OCI-LY7 (cell line): Measurements from ENCODE around the gene ARHGEF4. TPM values are rescaled to one million over a fixed set of nuclear protein-coding genes. Genes with fewer than 3 reads are reported as not detected.

Source experiments
- BruUV-seq: library from RNA; stranded (reverse); fragments of 400-500 nt; replicated peaks from 2 replicates; lab custom pipeline; 2021; lab: Mats Ljungman, UMichigan
- CTCF ChIA-PET: fragments of 300-600 bp; sonication (Branson Sonifier 250); formaldehyde crosslinking; loops from one replicate; lab custom pipeline; 2022; ENCODE audit warnings: antibody characterized with exemption; ENCODE audit not compliant: unreplicated experiment; lab: Charles Lee
- POLR2A ChIA-PET: fragments of 300-600 bp; sonication (Branson Sonifier 250); formaldehyde crosslinking; loops from one replicate; lab custom pipeline; 2022; ENCODE audit warnings: antibody characterized with exemption; lab: Charles Lee
- DNase-seq: peaks from one replicate; pipeline ENCODE4 v3.0.0-alpha.2; 2015; ENCODE audit warnings: low spot score
- H2AFZ ChIP-seq: fragments of 200-600 bp; sonication (generic), shearing (Covaris generic); 2 replicates; pipeline ENCODE4 v1.6.1; 2014; ENCODE audit warnings: mild to moderate bottlenecking, antibody characterized with exemption, low read length, moderate library complexity
- H3K27ac ChIP-seq: fragments of 200-600 bp; sonication (generic); 2 replicates; pipeline ENCODE4 v1.5.1; 2014; ENCODE audit warnings: mixed run types, low read depth, mild to moderate bottlenecking, moderate library complexity, low read length, inconsistent platforms; ENCODE audit not compliant: poor library complexity, severe bottlenecking
- H3K36me3 ChIP-seq: fragments of 200-600 bp; sonication (generic); 2 replicates; pipeline ENCODE4 v1.6.1; 2014; ENCODE audit warnings: mild to moderate bottlenecking, antibody characterized with exemption, low read length, moderate library complexity, mixed read lengths; ENCODE audit not compliant: insufficient read depth
- H3K4me1 ChIP-seq: fragments of 200-600 bp; sonication (generic); 2 replicates; pipeline ENCODE4 v1.5.1; 2014; ENCODE audit warnings: mild to moderate bottlenecking, low read length; ENCODE audit not compliant: insufficient read depth, poor library complexity, severe bottlenecking
- H3K4me2 ChIP-seq: fragments of 200-600 bp; sonication (generic); 2 replicates; pipeline ENCODE4 v1.6.1; 2014; ENCODE audit warnings: mild to moderate bottlenecking, low read length
- H3K4me3 ChIP-seq: fragments of 200-600 bp; sonication (generic); 2 replicates; pipeline ENCODE4 v1.5.1; 2014; ENCODE audit warnings: mild to moderate bottlenecking, low read depth, low read length; ENCODE audit not compliant: poor library complexity, severe bottlenecking
- H3K79me2 ChIP-seq: fragments of 200-600 bp; sonication (generic); 2 replicates; pipeline ENCODE4 v1.6.1; 2016; ENCODE audit warnings: low read depth, mild to moderate bottlenecking, low read length, moderate library complexity, mixed read lengths; ENCODE audit not compliant: insufficient read depth
- H3K9me2 ChIP-seq: fragments of 200-600 bp; sonication (generic); 2 replicates; pipeline ENCODE4 v1.6.1; 2016; ENCODE audit warnings: mild to moderate bottlenecking, low read length, mixed read lengths; ENCODE audit not compliant: insufficient read depth
- H3K9me3 ChIP-seq: fragments of 200-600 bp; sonication (generic); 2 replicates; pipeline ENCODE4 v1.6.1; 2014; ENCODE audit warnings: mild to moderate bottlenecking, mixed run types, low read length, mixed read lengths
- H4K20me1 ChIP-seq: fragments of 200-600 bp; sonication (generic); 2 replicates; pipeline ENCODE4 v1.6.1; 2014; ENCODE audit warnings: mild to moderate bottlenecking, antibody characterized with exemption, low read length, moderate library complexity, mixed read lengths; ENCODE audit not compliant: insufficient read depth
- EZH2phosphoT487 ChIP-seq: fragments of 200-600 bp; sonication (generic); IDR thresholded peaks from 2 replicates; pipeline ENCODE4 v1.6.1; 2018; ENCODE audit warnings: low read depth, borderline replicate concordance, mild to moderate bottlenecking, mixed run types, antibody characterized with exemption, low read length, moderate library complexity, mixed read lengths
- intact Hi-C: fragments of 100-400 bp; cut with micrococcal nuclease; formaldehyde crosslinking; loops from one replicate; pipeline ENCODE4 v1.10.0; 2022; ENCODE audit not compliant: unreplicated experiment
- total RNA-seq, 2 experiments: library from RNA; depleted of rRNA in 1 of 2; stranded (reverse); fragments of >200 nt in 1 of 2; shearing (Covaris generic) in 1 of 2; gene quantifications; 2 replicates each; pipeline ENCODE4 v1.2.3, GENCODE V29; 2014 to 2022
- TF ChIP-seq, protein P1 (sequence below): fragments of 200-600 bp; sonication (generic); conservative IDR thresholded peaks from 2 replicates; pipeline ENCODE4 v1.5.1; 2014; ENCODE audit warnings: mild to moderate bottlenecking, antibody characterized with exemption, low read length, moderate library complexity, mixed read lengths

ARHGEF4 gene
- total RNA-seq, 2 experiments from 2014 or later = 1.1 to 1.7 TPM

- H3K36me3 ChIP-seq = peaks cover 64% of the 10 kb centered on the region
- peaks cover 18% of the 10 kb centered on the region for H3K4me1 ChIP-seq
- CTCF ChIA-PET = no interaction called here
- no peaks in the 10 kb centered on the region for H3K79me2 ChIP-seq
- H3K9me3 ChIP-seq = no peaks in the 10 kb centered on the region
- no peak for DNase-seq
- no TSS peak for BruUV-seq
- H4K20me1 ChIP-seq = peaks cover 7% of the 10 kb centered on the region; the same call in 1 of the 2 replicates
- H3K4me3 ChIP-seq = no peak overlapping the region
- intact Hi-C loops = no loop called here
- no peak overlapping the region for H3K4me2 ChIP-seq
- no peaks in the 10 kb centered on the region for H3K9me2 ChIP-seq
- no peak overlapping the region for H2AFZ ChIP-seq
- H3K27ac ChIP-seq = no peak overlapping the region
- POLR2A ChIA-PET = no interaction called here
- TF ChIP-seq, protein P1, sequence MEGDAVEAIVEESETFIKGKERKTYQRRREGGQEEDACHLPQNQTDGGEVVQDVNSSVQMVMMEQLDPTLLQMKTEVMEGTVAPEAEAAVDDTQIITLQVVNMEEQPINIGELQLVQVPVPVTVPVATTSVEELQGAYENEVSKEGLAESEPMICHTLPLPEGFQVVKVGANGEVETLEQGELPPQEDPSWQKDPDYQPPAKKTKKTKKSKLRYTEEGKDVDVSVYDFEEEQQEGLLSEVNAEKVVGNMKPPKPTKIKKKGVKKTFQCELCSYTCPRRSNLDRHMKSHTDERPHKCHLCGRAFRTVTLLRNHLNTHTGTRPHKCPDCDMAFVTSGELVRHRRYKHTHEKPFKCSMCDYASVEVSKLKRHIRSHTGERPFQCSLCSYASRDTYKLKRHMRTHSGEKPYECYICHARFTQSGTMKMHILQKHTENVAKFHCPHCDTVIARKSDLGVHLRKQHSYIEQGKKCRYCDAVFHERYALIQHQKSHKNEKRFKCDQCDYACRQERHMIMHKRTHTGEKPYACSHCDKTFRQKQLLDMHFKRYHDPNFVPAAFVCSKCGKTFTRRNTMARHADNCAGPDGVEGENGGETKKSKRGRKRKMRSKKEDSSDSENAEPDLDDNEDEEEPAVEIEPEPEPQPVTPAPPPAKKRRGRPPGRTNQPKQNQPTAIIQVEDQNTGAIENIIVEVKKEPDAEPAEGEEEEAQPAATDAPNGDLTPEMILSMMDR = no peak
- no peak for TF ChIP-seq EZH2phosphoT487
Observed at GRCh38 chr2:131047920-131048560, 211.3 kb downstream of the ARHGEF4 start.

DNA sequence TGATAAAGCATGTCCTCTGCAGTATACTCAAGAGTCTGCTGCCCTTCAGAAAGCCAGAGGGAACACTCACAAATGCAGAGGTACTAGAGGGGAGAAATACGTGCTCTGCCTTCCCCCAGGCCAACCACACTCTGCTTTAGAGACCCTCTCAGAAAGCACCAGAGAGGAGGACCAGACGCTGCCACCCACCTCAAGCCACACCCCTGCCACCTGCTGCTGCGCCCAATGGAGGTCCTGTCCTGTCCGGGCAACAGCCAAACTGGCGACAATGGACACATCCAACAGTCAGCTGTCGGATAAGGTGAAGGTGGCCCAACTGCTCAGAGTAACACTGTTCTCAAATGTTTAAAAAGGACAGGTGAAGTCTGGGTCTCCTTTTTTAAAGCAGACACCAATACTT lies 211.9 kb downstream of the ARHGEF4 start:
- no peak overlapping the region for H3K4me3 ChIP-seq
- no peak for DNase-seq
- no peaks in the 10 kb centered on the region for H3K9me2 ChIP-seq
- no peak overlapping the region for H3K4me2 ChIP-seq
- no peaks in the 10 kb centered on the region for H3K79me2 ChIP-seq
- TF ChIP-seq, protein P1 = no peak
- TF ChIP-seq EZH2phosphoT487 = no peak
- ChIA-PET POLR2A (no interaction called here), CTCF (no interaction called here)
- no peak overlapping the region for H2AFZ ChIP-seq
- H3K27ac ChIP-seq = no peak overlapping the region
- intact Hi-C loops = no loop called here
- H3K9me3 ChIP-seq = no peaks in the 10 kb centered on the region
- BruUV-seq = no TSS peak
- H4K20me1 ChIP-seq = peaks cover 7% of the 10 kb centered on the region; the same call in 1 of the 2 replicates
- H3K36me3 ChIP-seq = peaks cover 70% of the 10 kb centered on the region
- peaks cover 18% of the 10 kb centered on the region for H3K4me1 ChIP-seq

GRCh38 chr2:131049150-131049718 lies 212.5 kb downstream of the ARHGEF4 start:
- peaks cover 74% of the 10 kb centered on the region for H3K36me3 ChIP-seq

More at GRCh38 chr2:131049150-131049718, 212.5 kb downstream of the ARHGEF4 start:
- ChIA-PET POLR2A (no interaction called here), CTCF (no interaction called here)
- H3K79me2 ChIP-seq = no peaks in the 10 kb centered on the region
- peak; percentile 14 for DNase-seq
- H3K9me3 ChIP-seq = no peaks in the 10 kb centered on the region
- H3K4me1 ChIP-seq = peaks cover 18% of the 10 kb centered on the region
- peaks cover 7% of the 10 kb centered on the region; the same call in 1 of the 2 replicates for H4K20me1 ChIP-seq
- 0 out of 2 replicates have a peak overlapping the region, but pooled peaks have one; percentile 11 for H3K4me2 ChIP-seq
- no peak overlapping the region for H2AFZ ChIP-seq
- no peak overlapping the region for H3K27ac ChIP-seq
- no peaks in the 10 kb centered on the region for H3K9me2 ChIP-seq
- no TSS peak for BruUV-seq
- no peak overlapping the region for H3K4me3 ChIP-seq
- intact Hi-C loops = no loop called here
- TF ChIP-seq, protein P1 = no peak
- no peak for TF ChIP-seq EZH2phosphoT487
